Daoy (cell line): Measurements from ENCODE around the gene KLHL22. TPM values are rescaled to one million over a fixed set of nuclear protein-coding genes. Genes with fewer than 3 reads are reported as not detected.

Experiments
- DNase-seq: peaks from one replicate; pipeline ENCODE4 v3.0.0-alpha.2; 2015; ENCODE audit warnings: low read depth
- total RNA-seq: library from RNA; depleted of rRNA; stranded (reverse); fragments of >200 nt; shearing (Covaris generic); gene quantifications from 2 replicates; pipeline ENCODE4 v1.2.3, GENCODE V29; 2014

The KLHL22 gene
- total RNA-seq, 1 experiment from 2014 or later = 7.4 TPM

GRCh38 chr22:20434264-20434751 is 61.3 kb downstream of the KLHL22 start:
- no peak for DNase-seq

DNA sequence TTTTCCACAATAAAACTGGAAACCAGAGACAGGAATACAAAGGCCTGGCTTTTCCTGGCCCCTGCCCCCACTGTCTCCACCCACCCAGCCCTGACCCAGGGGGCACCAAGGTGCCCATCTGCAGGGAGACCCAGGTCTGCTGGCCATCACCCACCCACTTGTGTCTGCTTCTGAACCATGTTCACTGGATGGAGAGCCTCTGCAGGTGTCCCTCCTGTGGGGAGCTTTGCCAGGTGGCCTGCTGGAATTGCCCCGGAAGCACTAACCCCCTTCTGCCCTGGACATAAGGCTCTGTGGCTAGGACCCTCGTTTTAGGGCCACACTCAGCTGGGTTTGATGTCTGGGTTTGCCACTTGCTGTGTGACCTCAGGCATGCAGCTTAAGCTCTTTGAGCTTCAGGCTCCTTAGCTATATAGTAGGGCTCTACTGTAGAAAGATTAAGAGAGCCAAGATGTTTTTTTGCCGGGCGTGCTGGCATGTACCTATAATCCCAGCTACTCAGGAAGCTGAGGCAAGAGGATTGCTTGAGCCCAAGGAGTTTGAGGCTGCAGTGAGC is 61.8 kb downstream of the KLHL22 start:
- no peak for DNase-seq

DNA sequence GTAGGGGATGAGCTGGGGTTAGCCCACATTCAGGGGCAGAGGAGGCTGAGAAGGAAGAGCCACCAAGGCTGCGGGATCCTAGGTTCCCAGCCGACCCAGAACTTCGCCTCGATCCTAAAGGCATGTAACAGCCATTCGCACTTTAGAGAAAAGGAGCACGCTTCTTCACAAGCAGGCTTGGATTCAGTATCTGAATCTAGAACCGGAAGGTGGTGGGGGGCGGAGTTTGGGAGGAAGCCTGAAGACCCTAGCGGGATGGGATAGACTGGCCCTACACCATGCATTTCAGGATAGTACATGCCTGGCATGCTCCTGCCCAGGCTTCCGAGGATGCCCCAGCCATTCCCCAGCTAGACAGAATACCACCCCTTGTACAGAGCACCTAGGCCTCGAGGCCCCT is 62.4 kb downstream of the KLHL22 start:
- DNase-seq = no peak

DNA sequence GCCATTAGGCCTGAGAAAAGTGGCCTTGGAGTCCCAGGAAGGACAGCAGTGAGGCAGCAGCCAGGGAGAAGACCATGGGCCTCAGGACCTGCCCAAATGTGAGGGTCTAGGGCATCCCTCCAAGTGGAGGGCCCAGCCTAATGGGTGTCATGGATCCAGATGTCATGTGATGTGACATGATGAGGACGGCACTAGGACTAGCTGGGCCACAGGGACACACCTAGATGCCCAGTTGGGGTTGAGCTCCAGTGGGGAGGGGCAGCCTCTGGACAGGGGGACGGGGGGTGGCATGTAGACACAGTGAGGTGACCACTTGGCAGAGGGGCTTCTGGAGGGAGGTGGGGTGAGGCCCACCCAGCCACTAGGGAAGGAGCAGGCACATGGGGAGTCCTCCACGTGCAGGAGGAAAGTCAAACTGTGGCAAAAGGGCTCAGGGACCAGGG is 63.3 kb downstream of the KLHL22 start:
- no peak for DNase-seq

GRCh38 chr22:20431511-20432192 is 63.9 kb downstream of the KLHL22 start:
- DNase-seq = no peak

GRCh38 chr22:20430720-20431510 is 64.7 kb downstream of the KLHL22 start:
- no peak for DNase-seq

GRCh38 chr22:20430101-20430719 is 65.4 kb downstream of the KLHL22 start:
- DNase-seq = no peak

DNA sequence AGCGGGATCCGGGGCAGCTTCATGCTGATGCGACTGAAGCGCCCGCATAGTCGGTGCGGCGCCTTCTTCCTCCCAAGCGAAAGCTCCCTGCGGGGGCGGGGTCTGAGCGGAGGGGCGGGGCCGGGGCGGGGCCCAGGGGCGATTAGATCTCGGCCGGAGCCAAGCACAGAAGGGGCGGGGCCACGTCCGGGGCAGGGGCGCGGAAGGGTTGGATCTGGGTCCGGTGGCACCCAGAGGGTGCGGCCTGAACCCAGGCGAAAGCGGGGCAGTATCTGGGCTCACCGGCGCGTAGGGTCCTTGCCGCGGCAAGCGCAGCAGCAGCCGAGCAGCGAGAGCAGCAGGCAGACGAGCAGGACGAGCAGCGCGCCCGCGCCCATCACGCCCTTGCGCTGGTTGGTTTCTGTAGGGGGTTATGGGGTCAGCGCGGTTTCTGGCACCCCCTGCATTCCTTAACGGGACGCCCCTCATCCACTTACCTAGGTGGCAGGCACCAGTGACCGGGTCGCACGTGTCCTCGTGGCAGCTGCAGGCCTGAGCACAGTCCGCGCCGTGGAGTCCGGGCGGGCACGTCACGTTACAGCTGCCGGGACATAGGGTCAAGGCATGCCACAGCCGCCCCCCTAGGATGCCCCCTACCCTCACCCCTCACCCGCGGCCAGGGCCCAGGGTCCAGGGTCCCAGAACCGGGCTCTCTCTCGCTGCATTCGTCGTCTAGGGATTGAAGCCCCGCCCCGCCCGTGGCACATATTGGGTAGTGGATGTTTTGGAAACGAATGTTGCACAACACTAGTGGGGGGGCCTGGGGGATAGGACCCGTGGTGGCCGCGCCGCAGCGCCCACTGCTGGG is 66.1 kb downstream of the KLHL22 start:
- DNase-seq = no peak

- no peak for DNase-seq
These were observed 66.9 kb downstream of the KLHL22 start for GRCh38 chr22:20428496-20429253.

DNA sequence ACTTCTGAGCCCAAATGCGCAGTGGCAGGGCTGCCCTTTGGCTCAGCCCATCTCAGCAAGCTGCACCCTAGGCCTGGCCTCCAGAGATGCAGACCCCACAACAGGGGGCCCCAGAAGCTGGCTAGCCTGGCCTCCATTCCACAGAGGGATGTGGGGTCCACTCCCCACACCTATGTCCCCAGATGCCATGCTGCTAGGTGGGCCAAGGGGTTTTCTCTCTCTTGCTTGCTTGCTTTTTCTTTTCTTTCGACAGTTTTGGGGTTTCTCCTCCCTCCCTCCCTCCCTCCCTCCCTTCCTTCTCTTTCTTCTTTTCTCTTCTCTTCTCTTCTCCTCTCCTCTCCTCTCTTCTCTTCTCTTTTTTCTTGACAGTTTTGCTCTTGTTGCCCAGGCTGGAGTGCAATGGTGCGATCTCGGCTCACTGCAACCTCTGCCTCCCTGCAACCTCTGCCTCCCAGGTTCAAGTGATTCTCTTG is 67.6 kb downstream of the KLHL22 start:
- DNase-seq = no peak

DNA sequence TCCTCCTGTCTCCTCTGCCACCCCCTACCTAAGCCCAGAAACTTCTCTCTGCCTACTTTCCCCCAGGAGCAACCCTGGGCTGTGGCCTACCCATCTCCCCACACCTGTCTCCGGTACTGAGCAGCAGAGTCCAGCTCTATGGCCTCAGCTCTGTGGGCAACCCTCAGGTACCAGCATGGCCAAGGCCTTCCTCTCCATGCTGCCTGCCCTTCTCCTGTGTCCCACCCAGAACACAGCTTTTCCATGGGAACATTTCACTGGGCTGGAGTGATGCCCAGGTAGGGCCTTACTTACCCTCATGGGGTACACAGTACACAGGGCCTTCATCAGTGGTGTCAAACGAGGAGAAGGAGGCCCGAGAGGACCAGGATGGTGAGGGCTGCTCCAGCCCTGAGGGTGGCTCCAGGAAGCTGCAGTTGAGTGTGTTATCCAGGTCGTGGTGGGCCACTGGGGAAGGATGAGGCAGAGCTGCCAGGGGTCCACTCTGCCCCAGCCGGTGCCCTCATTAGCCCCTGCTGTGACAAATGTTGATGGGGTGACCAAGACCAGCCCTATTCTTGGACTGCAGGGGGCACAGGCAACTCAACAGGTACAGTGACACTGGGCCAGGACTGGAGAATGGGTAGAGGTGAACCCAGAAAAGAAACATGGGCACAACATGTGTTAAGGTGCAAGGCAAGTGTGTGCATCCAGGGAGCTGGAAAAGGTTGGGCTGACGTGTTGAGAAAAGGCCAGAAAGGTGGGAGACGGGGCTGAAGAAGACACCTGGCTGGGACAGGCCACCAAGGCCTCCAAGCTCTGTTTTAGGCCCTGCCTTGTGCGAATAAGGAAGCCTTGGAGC is 68.3 kb downstream of the KLHL22 start:
- DNase-seq = no peak

- no peak for DNase-seq
These were observed 69.4 kb downstream of the KLHL22 start for GRCh38 chr22:20426259-20426615.

DNA sequence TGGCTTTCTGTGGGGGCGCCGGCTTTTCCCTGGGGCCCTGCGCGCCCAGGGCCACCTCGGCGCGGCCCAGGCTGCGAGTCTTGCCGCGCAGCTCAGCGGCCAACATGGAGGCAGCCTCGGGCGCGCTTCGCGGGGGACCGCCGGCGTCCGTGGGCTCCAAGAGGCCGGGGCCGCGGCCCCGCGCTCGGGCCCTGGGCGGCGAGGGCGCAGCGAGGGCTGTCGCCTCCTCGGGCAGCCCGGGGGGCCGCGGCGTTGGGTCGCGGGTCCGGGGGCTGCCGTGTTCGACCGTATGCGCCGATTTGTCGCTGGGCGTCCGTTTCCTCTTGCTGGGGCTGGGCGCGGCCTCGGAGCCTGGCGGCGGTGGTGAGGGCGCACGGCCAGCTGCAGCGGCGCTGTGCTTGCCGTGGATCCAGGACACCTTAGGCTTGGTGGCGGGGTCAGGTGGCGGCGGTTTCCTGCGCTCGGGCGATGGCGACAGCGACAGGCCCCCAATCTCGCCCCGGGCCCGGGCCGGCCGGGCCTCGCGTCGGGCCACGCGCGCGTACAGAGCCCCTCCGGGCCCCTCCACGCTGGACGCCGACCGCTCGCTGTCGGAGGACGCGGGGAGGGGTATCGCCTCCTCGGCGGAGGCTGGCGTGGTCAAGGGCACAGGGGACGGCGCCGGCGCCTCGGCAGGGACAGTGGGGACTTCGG is 69.9 kb downstream of the KLHL22 start:
- no peak for DNase-seq

DNA sequence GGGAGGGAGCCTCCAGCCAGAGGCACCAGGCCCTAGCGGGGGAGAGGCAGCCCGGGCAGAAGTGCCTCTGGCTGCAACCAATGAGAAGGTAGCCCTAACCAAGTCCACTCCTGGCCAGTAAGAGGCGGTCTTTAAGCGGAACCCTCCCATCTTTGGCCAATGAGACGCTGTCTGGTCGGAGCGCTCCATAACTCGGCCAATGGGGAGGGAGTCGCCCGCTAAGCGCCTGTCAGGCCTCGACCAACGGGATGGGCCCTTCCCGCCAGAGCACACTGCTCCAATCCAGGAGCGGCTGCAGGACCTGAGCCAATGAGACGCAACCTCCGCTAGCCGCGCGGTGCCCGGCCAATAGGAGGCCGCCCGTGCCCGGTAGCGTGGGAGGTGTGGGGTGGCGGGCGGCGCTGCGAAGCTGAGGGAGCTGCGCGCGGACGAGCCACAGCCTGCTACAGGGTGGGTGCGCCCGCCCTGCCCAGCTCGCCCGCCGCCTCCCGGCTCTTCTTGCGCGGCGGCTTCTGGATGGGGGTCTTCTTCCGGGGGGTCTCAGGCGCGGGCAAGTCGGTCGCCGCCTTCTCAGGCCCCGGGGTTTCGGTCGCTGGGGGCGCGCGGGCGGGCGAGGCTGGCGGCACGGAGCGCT is 70.5 kb downstream of the KLHL22 start:
- DNase-seq = no peak

DNA sequence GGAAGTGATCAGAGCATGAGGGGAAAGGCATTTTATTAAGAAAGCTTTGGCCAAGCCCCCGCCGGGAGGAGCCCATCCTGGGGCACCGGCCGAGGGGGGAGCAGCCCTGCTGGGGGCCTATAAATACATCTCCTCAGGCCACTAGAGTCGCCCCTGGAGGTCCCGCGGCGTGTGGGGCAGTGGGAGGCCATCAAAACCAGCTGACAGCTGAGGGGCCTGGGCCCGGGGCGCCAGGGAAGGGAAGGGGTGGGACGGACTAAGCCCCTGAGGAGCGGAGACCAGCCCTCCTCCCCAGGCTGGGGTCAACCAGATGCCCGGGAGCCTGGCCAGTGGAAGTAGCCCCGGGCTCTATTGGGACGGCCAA is 71.0 kb downstream of the KLHL22 start:
- DNase-seq = no peak

DNA sequence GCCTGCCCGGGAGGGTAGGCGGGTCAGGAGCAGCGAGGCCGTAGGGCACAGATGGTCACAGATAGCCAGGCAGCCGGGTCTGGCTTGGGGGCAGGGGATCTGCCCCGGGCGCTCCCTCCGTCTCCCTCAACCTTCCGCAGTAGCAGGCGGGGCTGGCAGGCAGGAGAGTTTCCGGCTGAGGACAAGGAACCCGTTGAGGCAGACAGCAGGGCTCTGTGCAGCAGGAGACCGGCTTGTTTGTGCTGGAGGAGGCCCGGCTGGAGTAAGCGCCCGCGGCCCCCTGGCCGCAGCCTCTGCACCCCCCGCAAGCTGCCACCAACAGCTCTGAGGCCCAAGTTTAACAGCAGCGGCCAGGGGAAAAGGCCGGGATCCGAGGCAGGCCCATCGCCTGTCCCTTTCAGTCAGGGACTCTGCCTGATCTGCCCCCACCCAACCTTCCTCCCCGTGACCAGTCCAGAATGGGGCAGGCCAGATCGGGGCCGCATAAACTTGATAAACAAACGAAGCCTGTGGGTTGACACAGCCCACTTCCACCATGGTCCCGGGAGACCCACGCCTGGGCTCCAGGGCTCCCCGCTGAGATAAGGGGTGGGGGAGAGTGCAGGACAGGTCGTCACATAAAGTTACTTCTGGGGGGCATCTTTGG is 71.6 kb downstream of the KLHL22 start:
- DNase-seq = no peak

DNA sequence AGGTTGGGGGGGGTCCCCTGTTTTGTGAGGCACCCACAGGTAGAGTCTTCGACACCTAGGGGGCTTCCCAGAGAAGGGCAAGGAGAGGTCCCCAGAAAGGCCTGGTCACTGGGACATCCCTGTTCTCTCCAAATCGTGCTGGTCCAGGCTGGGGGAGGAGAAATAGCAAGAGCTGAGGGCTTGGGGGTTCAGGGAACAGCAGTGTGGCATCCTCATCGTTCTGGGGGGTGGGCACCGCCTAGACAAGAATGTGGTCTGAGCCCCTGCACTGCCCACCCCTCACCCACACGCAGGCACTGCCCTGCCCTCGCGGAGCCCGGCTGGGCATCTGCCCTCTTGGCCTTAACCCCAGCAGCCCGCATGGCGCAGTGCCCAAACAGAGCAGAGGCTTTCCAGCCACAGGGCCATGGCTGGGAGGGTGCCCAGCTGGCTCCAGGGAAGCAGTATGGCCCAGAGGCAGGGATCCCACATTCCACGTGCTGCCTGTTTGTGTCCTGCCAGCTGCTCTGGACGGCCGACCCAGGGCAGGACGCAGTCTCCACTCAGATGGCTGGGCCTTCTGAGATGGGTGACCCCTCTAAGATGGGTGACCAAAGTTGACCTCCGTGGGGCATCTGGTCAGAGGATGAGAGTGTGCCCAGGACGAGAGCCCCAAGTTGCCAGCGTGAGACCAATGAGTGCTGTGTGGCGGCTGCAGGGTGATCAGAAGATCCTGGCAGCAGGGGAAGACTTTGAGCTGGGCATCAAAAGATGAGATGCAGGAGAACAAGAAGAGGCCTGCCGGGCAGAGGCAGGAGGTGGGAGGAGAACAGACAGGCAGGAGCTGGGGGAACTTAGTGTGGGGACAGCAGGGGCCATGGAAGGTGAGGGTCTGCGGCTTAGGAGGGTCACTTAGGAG is 72.3 kb downstream of the KLHL22 start:
- no peak for DNase-seq
